Astrocyte of the cerebellum (primary cell): ENCODE data around the gene SPATA3.

Experiments
- DNase-seq: peaks from one replicate; pipeline ENCODE4 v3.0.0-alpha.2; 2011; ENCODE audit warnings: low read depth
- H3K4me3 ChIP-seq: 2 replicates; pipeline ENCODE4 v1.5.1; 2011; ENCODE audit warnings: mild to moderate bottlenecking, low read depth, low read length, moderate library complexity
- CTCF ChIP-seq: IDR thresholded peaks from 2 replicates; pipeline ENCODE4 v1.5.1; 2012; ENCODE audit warnings: low read length, low read depth, moderate library complexity, mild to moderate bottlenecking; ENCODE audit errors: missing control alignments
- in situ Hi-C: cut with HindIII; loops from 2 replicates; pipeline ENCODE4 v1.10.0; 2017; ENCODE audit warnings: low sequenced_read_pairs

Gene SPATA3

DNA sequence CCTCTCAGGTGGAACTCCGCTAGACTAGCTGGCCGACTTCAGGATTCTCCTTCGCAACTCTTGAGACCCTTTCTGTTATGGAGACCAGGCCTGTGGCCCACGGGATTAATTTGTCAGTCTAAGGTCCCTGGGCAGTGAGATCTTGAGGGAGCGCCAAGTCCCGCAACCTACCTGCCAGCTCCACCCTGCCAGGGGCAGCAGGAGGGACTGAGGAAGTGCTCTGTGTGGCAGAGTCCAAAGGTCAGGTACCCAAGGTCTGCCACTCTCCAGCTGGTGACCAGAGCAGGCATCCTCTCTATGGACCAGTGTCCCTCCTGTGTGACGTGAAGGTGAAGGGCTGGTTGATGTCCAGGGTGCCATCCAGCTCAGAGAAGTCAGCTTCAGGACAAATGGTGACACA, 4.3 kb upstream of the SPATA3 start:
- in situ Hi-C loops, result no loop called here
- TF ChIP-seq CTCF, result no peak
- no peak for DNase-seq
- no peak overlapping the region for H3K4me3 ChIP-seq

GRCh38 chr2:230996661-230997060, 740 bp downstream of the SPATA3 start:
- no peak for TF ChIP-seq CTCF
- no peak overlapping the region for H3K4me3 ChIP-seq
- DNase-seq, result no peak
- in situ Hi-C loops, result no loop called here

DNA sequence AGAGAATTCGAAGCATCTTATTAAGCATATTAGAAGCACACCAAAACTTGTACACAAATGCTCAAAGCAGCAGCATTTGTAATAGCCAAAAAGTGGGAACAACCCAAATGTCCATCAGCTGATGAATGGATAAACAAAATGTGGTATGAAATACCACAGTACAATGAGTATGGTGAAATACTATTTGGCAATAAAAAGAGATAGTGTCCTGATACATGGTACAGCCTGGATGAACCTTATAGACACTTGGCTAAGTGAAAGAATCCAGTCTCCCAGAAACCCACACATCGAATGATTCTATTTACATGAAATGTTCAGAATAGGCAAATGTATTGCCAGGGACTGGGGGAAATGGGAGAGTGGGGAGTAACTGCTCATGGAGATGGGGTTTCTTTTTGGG, 3.0 kb downstream of the SPATA3 start:
- no peak for DNase-seq
- no peak overlapping the region for H3K4me3 ChIP-seq
- TF ChIP-seq CTCF, result no peak
- in situ Hi-C loops, result no loop called here

DNA sequence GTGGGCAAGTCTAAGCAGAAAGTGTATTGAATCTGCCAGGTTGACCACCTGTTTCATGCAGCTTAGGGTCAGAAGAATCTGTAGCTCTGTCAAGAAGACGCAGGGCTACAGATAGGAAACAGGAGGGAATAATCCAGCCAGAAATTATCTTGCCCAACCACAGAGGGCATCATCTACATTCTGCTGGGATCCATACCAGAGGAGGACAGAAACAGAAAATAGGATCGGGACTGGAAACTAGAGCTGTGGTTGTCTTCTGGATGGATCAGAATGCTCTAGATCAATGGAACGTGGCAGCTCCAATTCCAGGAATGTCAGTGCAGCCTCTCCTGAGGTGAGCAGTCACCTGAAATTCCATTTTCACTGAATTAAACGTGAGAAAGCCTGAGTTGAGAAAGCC, 3.6 kb downstream of the SPATA3 start:
- in situ Hi-C loops, result no loop called here
- no peak for DNase-seq
- H3K4me3 ChIP-seq, result no peak overlapping the region
- no peak for TF ChIP-seq CTCF

- no peak for TF ChIP-seq CTCF
- DNase-seq, result no peak
- no peak overlapping the region for H3K4me3 ChIP-seq
- in situ Hi-C loops, result no loop called here
Observed at GRCh38 chr2:231000211-231000904, 4.4 kb downstream of the SPATA3 start.

- no peak for TF ChIP-seq CTCF
- no peak for DNase-seq
- H3K4me3 ChIP-seq, result no peak overlapping the region
- in situ Hi-C loops, result no loop called here
Observed at GRCh38 chr2:231001036-231001435, 5.1 kb downstream of the SPATA3 start.
